IPS-11a (cell line): ENCODE results near the gene CYTH3.

Experiments used
- H3K4me3 ChIP-seq: one replicate; pipeline ENCODE4 v1.5.1; 2013; ENCODE audit warnings: low read depth, low read length, control low read depth

The CYTH3 gene

DNA sequence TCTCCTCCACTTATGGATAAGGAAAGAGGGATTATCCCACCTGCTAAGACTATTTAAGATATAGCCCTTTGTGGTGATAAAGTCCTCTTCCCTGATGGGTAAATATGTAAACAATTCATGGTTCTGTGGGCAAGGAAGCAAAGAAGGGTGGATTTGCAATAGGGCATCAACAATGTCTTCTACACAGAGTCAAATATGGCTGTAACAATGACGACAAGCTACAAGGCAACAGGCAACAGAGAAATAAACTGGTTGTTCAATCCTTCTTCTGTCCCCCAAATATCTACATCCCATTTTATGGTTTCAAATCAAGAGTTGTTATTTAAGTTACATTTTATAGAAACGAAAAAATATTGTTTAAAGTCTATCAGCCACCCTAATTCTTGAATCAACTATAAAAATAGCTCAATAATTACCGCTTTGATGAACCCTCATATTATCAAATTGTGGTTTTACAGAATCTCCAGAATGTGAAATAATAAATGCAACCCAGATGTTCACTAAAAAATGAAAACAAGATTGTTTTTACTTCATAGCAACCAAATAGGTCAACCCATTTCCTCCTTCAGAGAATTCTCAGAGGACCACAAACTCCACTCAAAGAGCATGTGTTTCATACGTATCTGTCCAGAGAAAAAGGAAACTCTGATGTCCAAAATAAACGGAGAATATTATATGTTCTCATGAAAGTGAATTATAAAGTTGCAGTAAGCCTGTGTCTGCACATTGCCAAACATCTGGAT, 13.8 kb downstream of the CYTH3 start:
- H3K4me3 ChIP-seq = no peak overlapping the region

DNA sequence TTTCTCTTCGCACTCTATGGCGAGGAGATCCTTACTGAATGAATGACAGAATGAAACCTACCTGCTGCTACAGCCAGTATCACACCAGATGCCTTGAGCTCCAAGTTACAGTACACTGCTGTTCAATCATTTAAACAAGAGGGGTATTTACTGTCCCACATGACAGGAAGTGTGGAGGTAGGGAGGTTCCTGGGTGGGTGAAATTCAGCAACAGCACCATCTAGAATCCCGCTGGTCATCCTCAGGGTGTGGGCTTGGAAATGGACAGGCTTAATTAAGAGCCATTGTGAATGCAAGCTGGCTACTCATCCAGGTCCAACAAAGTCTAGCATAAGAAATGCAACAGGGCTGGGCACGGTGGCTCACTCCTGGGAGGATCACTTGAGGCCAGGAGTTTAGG, 14.7 kb downstream of the CYTH3 start:
- H3K4me3 ChIP-seq = no peak overlapping the region

DNA sequence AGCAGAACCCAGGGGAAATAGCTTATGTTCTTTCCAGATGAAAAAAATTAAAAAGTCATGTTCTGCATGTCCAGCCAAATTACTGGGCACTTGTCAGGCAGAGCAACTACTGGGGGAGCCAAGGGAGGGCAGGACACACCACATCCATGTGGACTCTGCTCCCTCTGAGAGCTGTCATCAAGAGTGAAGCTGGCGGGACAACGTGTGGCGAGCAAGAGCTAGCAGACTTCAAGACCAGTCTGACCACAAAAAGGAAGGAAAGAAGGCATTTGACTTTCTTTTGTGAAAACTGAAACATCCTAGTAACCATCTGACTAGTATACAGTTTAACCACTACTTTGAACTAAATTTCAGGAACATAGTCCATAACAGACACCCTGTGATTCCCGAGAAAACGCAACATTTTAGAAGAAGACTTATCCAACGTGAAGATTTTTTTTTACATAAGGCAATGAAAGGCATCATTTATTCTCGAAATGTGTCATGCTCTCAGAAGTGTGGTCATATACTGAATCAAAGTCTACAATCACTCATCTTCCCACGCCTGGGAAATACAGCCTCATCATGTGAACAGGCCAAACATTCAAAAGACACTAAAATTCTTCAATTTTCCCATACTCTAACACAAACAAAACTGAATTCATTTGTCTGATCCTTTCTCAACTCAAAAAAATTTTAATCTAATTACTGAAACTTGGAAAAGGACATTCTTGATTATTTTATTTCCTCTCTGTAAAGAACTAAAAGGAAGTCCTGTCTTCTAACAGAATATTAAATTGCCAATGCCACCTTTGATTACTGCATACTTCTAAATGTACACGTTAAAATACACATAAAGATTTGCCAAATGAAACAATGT, 15.5 kb downstream of the CYTH3 start:
- no peak overlapping the region for H3K4me3 ChIP-seq

DNA sequence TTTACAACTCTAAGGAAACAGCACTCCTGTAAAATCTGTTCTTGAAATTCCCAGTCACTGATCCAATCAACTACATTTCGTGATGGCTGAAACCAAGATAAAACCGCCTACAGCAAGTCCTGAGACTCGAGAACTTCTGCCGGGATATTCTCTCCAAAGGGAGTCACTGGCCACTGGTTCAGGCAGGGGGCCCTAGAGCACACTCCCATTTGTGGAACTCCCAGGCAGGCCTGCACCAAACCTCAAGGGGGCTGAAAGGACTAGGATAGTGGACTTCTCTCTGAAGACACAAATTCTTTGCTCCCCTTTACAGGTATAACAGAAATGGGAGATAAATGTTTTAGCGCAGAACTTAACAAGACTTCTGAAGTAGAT, 16.3 kb downstream of the CYTH3 start:
- no peak overlapping the region for H3K4me3 ChIP-seq

DNA sequence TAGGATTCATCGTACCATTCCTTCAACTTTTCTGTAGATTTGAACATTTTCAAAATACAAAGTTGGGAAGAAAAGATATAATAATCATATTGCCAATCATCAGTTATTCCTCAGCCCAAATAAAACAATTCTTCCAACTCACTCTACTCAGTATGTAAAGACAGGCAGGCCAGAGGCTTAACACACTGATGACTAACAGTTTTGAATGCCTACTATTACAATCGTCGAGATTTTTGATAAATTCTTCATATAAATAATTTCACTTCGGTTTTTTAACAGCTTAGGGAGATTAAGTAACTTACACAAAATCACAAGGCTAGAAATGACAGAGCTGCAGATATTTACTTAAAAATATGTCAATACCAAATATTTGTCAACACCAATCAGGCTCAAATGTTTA, 17.6 kb downstream of the CYTH3 start:
- H3K4me3 ChIP-seq = no peak overlapping the region

DNA sequence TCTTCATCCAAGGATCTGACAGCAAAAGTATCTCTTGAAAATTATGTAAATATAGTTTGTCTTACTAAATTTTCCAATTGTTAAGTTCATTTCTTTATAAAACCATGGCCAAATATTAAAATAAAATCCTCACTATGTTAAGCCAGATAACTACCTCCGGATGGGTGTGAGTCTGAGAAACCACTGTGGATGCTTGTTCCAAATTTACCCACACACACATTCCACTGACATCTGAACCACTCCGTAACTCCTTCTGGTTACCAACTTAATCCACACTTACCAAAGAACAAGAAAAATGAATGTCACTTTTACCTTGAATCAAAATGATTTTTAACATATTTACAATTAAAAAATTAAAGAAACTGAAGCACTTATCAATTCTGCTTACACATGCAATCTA, 19.7 kb downstream of the CYTH3 start:
- H3K4me3 ChIP-seq = no peak overlapping the region

DNA sequence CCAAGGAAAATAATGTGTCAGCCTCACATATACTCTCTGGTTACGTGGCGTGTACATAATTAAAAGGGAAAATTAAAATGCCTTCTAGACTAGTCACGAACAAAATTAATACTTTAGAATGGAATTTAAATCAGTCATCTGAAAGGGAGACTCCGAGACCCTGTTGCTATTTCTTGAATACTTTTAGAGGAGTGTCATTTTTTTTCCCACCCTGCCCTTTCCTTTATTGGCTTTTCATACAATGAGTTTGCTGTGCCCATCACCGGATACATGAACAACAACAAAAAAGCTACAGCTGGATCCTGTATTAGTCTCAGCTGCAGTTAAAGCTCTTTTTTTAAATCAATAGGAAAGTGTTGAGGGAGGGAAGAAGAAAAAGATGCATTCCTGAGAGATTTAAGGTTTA, 20.1 kb downstream of the CYTH3 start:
- no peak overlapping the region for H3K4me3 ChIP-seq

DNA sequence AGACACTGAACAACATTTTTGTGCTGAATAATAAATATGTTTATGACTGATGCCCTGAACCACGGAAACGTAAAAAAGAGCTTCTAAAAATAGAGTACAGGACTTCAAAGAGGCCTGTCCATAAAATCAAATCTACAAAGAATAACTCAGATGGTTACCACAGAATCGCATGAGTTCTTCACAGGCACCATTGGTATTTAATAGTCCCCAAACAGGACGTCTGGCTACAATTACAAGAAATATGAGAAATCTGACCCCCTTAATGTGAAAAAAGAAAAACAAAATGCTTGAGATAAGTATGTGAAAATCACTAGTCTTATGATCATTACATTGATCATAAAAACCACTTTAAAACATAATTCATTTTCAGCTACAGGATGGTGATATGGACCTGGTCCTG, 20.8 kb downstream of the CYTH3 start:
- H3K4me3 ChIP-seq = no peak overlapping the region

DNA sequence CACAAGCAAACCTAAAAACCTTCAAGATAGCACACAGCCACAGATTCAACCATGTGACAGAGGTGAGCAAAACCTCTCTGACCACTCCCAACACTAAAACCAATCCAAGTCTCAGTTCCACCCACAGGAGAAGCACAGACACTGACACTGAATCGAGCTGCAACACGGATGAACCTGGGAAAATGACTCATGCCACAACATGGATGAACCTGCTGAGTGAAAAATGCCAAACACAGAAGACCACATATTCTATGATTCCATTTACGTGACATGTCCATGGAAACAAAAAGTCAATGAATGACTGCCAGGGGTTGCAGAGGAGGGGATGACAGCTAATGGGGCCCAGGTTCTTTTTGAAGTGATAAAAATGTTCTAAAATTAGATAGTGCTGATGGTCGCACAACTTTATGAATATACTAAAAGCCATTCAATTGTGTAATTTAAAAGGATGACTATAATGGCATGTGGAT, 22.0 kb downstream of the CYTH3 start:
- no peak overlapping the region for H3K4me3 ChIP-seq

DNA sequence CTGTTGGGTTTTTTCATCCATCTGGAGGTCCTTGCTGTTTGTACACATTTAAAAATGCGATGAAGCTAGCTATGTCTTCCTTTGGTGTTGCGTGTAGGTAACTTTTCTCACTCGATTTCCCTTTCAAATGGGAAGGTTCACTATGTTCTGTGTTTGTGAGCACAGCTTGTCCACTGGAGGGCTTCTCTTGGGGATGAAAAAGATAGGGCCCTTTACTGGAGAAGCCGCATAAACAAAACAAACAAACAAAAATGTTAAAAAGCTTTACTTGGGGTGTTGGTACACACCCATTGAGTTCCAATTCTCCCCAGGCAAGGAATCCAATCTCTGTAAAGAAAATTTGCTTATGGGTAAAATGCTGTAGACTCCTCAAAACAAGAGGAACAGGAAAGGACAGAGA, 23.4 kb downstream of the CYTH3 start:
- H3K4me3 ChIP-seq = no peak overlapping the region

DNA sequence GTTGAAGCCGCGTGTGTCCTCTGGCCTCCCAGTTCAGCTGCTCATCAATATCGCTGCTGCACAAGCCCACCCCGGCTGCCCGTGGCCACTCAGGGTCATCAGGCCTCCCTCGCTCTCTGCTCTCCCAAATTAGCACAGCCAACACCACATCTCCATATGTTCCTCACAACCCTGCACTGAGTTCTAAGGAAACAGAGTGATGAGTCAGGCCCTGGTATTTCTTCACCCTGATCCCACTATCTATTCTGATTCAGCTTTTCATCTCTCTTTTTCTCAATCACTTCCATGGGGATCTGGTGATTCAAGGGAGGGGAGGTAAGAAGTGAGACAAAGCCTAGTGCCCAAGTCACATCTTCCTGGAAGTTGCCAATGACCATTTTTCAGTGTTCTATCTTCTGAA, 23.8 kb downstream of the CYTH3 start:
- no peak overlapping the region for H3K4me3 ChIP-seq

DNA sequence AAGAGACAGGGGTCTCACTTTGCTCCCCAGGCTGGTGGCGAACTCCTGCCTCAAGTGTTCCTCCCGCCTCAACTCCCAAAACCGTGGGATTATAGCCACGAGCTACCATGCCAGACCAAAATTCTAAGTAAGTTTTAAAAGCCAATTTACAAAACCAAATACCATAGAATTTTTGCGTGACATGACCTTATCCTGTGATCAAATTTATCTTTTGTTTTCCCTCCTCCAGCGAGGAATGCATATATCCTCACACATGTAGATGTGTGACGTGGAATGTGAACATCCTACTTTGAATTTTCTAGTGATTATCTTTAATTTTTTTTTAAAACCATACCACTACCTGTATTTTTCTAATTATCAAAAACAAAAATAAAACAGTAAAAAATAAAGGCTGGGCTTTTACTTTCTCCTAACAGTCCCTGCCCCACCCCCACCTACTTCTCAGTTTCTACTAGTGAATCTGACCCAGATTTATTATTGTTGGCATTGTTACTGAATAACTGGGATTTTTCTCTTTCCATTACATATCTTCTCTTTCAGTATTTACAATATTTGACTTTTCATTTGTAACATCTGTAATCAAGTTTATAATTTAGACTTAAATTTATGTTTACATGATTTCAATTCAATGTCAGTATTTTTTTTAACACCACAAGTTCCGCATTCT, 26.0 kb downstream of the CYTH3 start:
- no peak overlapping the region for H3K4me3 ChIP-seq

DNA sequence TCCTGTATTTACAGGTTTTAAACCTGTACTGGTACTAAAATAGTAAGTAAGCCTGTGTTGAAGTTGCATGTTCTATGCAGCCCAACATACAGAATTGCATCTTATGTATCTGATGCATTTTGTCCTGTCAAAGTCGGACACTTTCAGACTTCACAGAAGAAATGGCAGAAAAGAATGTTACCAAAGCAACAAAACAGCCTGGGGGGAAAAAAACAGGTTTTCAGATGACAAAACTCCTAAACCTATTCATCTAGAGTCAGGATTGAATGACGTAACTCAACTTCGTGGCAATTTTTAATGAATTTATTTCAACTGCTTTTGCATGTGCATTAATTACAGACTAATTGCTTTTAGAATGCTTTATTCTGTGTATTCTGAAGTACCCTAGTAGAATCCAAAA, 28.4 kb downstream of the CYTH3 start:
- no peak overlapping the region for H3K4me3 ChIP-seq

DNA sequence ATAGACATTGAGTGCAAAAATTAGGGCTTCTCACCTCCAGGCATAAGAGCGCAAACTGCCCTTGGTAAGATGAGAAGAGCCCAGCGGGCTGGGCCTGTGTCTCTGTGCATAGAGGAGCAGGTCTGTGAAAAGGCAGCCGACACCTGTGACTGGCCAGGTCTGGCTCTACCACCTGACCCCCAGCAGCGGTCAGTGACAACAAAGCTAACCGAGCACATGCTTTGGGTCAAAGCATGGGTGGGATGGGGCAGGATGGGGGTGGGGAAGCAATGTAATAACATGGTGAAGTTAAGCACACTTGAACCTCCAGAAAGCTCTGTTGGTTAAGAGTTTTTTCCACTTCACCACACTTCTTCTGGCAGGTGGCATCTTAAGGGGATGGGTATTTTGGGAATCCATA, 29.3 kb downstream of the CYTH3 start:
- no peak overlapping the region for H3K4me3 ChIP-seq

DNA sequence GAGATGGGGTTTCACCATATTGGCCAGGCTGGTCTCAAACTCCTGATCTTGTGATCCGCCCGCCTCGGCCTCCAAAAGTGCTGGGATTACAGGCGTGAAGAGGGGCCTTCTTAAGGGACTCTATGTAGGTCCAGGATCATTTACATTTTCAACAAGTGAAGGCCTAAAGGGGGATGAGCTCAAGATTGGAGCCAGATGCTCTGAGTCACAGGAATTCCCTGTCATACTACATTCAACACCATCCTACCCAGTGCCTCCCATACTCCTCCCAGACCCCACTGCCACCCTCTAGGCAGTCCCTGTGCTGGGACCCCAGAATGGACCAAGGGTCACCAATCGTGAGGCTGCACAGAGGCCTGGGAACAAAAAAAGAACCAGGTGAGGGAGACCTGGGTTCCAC, 29.9 kb downstream of the CYTH3 start:
- no peak overlapping the region for H3K4me3 ChIP-seq

DNA sequence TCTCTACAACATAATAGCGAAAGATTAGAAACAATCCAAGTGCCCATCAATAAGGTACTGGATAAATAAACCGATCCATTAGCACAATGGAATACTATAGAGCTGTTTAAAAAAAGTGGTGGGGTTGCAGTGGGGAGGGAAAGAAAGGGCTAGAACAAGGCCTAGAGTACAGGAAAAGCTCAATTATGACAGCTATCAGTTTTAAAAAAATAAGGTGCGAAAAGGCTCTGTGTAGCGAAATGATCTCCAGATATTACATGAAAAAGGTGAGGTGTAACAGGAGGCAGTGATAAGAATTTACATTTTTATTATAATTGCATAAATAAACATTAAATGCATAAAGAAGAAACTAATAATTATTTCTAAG, 30.8 kb downstream of the CYTH3 start:
- no peak overlapping the region for H3K4me3 ChIP-seq

DNA sequence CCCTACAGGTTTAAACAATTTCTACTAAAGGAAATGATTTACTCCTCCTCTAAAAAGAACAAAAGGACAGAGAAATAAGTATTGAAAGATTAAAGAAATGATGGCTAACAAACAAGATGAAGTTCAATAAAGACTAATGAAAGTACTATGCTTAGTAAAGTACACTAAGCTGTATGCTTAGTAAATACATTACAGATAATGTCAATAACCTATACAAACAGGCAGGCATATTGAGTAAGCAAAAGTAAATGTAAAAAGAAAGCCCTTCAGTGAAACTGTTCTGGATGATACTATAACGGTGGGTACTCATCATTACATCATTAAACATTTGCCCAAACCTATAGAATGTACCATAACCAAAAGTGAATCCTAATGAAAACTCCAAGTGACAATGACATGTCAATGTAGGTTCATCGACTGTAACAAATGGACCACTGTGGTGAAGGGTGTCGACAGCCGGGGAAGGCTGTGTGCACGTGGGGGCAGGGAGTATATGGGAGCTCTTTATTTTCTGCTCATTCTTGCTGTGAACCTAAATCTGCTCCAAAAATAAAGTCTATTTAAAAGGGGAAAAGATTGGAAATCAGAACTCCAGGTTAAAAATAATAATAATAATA, 34.0 kb downstream of the CYTH3 start:
- H3K4me3 ChIP-seq = no peak overlapping the region

DNA sequence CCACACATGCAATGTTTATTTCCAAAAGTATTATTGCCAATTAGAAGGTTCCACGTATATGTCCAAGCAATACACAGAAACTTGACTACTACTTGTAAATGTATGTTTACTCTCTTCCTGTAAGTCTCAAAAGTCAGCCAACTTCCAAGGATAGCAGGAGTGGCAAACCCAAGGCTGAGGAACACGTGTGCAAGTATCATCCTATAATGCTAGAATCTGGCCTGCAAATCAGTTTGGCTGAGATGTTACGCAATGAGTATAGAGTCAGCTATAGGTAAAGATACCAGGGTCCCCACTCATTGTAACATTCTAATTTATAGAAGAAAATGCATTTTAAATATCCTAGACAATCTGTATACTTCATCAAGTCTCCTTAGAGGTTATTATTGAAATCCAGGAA, 34.7 kb downstream of the CYTH3 start:
- no peak overlapping the region for H3K4me3 ChIP-seq

DNA sequence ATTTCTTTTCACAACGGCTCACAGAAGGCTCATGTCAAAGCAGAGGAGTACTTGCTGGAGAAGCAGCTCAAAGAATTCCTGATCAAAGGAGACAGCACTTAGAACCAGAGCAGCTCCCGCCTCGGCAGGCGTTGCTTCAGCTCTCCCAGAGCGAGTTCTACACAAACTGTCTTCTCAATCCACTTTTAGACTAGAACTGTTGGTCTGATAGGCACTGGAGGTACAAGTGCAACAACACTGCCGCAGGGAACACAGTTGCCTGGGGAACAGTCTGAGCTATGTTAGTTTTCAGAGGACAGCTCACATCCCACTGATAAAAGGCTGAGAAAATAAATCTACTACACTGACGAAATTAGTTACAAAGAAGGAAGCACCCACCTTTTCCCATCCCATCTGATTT, 35.4 kb downstream of the CYTH3 start:
- H3K4me3 ChIP-seq = no peak overlapping the region

DNA sequence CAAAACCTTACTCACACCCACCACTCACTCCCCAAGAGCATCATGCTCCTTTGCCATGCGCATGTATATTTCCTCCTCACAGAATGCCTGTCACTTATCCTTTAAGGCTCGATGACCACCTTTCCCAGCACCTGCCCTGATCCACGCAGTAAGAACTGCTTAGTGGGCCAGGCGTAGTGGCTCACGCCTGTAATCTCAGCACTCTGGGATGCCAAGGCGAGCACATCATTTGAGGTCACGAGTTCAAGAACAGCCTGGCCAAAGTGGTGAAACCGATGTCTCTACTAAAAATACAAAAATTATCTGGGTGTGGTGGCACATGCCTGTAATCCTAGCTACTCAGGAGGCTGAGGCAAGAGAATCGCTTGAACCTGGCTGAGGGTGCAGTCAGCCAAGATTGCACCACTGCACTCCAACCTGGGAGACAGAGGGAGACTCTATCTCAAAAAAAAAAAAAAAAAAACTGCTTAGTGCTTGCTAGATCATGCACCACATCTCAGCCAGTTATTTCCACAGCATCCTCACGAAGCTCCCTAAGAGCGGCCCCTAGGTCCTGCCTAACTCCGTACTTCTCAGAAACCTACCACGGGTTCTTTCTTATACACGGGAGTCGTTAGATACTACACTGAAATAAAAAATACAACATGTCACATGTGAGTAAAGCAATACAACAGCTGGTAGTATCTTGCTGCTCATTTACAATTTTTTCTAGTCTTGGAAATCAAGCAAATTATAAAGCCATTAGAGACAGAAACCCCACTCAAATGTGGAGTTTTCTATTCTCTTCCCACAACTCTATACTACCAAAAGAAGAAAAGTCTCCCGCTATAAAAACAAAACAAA, 37.2 kb downstream of the CYTH3 start:
- no peak overlapping the region for H3K4me3 ChIP-seq

DNA sequence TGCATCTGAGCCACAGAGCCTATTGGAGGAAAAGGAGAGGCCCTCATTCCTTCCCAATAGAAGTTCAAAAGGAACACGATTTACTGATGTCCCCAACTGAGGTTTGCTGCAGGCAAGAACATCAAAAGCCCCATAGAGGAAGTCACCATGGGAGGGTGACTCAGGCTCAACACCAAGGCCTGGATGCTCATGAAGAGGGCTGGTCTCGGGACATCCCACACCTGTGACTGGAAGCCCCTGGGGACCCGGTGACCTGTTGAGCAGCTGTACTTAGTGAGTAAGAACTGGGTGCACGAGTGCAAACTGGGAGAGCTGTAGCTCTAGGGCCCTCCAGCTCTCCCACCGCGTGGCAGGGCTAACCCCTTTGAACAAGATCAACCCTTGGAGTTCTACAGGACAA, 38.0 kb downstream of the CYTH3 start:
- H3K4me3 ChIP-seq = no peak overlapping the region
